H9 (cell line): Measurements from ENCODE around the gene FAT1. TPM values are rescaled to one million over a fixed set of nuclear protein-coding genes. Genes with fewer than 3 reads are reported as not detected.
A peak's percentile ranks its signal among the peaks of the same experiment; 100 is the strongest.

ENCODE experiments used
- DNase-seq: peaks from one replicate; pipeline ENCODE4 v3.0.0-alpha.2; 2017
- H2AFZ ChIP-seq: one replicate; pipeline ENCODE4 v1.6.1; 2013; ENCODE audit warnings: mild to moderate bottlenecking, low read length, control low read depth, moderate library complexity
- H2AK5ac ChIP-seq: 2 replicates; pipeline ENCODE4 v1.6.1; 2013; ENCODE audit warnings: low read length, control low read depth, mixed read lengths; ENCODE audit not compliant: insufficient read length
- H2BK120ac ChIP-seq: one replicate; pipeline ENCODE4 v1.6.1; 2013; ENCODE audit warnings: low read depth, mild to moderate bottlenecking, low read length, control low read depth, inconsistent platforms; ENCODE audit not compliant: poor library complexity, severe bottlenecking
- H2BK12ac ChIP-seq: 2 replicates; pipeline ENCODE4 v1.6.1; 2013; ENCODE audit warnings: low read length, control low read depth, mixed read lengths, low read depth; ENCODE audit not compliant: insufficient read length
- H2BK15ac ChIP-seq: 2 replicates; pipeline ENCODE4 v1.6.1; 2013; ENCODE audit warnings: low read depth, low read length, control low read depth
- H2BK20ac ChIP-seq: one replicate; pipeline ENCODE4 v1.6.1; 2013; ENCODE audit warnings: low read depth, mild to moderate bottlenecking, low read length, control low read depth, inconsistent platforms; ENCODE audit not compliant: poor library complexity, severe bottlenecking
- H2BK5ac ChIP-seq: 2 replicates; pipeline ENCODE4 v1.6.1; 2013; ENCODE audit warnings: low read length, control low read depth, mixed read lengths; ENCODE audit not compliant: insufficient read length
- H3K14ac ChIP-seq: 2 replicates; pipeline ENCODE4 v1.6.1; 2013; ENCODE audit warnings: low read length, control low read depth; ENCODE audit not compliant: insufficient read depth
- H3K18ac ChIP-seq: 2 replicates; pipeline ENCODE4 v1.6.1; 2013; ENCODE audit warnings: low read depth, mild to moderate bottlenecking, mixed read lengths, low read length, control low read depth; ENCODE audit not compliant: insufficient read length
- H3K23ac ChIP-seq: 2 replicates; pipeline ENCODE4 v1.6.1; 2013; ENCODE audit warnings: low read length, control low read depth, mixed read lengths, low read depth; ENCODE audit not compliant: insufficient read length
- H3K23me2 ChIP-seq: 2 replicates; pipeline ENCODE4 v1.6.1; 2013; ENCODE audit warnings: low read depth, mild to moderate bottlenecking, mixed read lengths, low read length, control low read depth; ENCODE audit not compliant: insufficient read length, poor library complexity, severe bottlenecking
- H3K27ac ChIP-seq: 2 replicates; pipeline ENCODE4 v1.5.1; 2013; ENCODE audit warnings: low read length, control low read depth, mixed read lengths, low read depth; ENCODE audit not compliant: insufficient read length
- H3K27me3 ChIP-seq: 2 replicates; pipeline ENCODE4 v1.6.1; 2013; ENCODE audit warnings: low read length, control low read depth, inconsistent platforms; ENCODE audit not compliant: insufficient read depth
- H3K4ac ChIP-seq: 2 replicates; pipeline ENCODE4 v1.6.1; 2013; ENCODE audit warnings: low read depth, mild to moderate bottlenecking, control low read depth, inconsistent platforms, low read length, moderate library complexity
- H3K4me1 ChIP-seq: 2 replicates; pipeline ENCODE4 v1.6.1; 2013; ENCODE audit warnings: low read length, control low read depth, inconsistent platforms; ENCODE audit not compliant: insufficient read depth
- H3K4me2 ChIP-seq: 2 replicates; pipeline ENCODE4 v1.6.1; 2013; ENCODE audit warnings: low read length, control low read depth, mixed read lengths; ENCODE audit not compliant: insufficient read length, insufficient read depth
- H3K56ac ChIP-seq: 2 replicates; pipeline ENCODE4 v1.6.1; 2013; ENCODE audit warnings: low read depth, mild to moderate bottlenecking, mixed read lengths, low read length, control low read depth; ENCODE audit not compliant: insufficient read length
- H3K79me1 ChIP-seq: 2 replicates; pipeline ENCODE4 v1.6.1; 2013; ENCODE audit warnings: low read depth, mild to moderate bottlenecking, moderate library complexity, low read length, control low read depth, inconsistent platforms; ENCODE audit not compliant: insufficient read depth, poor library complexity, severe bottlenecking
- H3K79me2 ChIP-seq: 2 replicates; pipeline ENCODE4 v1.6.1; 2013; ENCODE audit warnings: low read length, control low read depth, inconsistent platforms; ENCODE audit not compliant: insufficient read depth
- H3K9ac ChIP-seq: 2 replicates; pipeline ENCODE4 v1.6.1; 2013; ENCODE audit warnings: low read length, control low read depth, mixed read lengths; ENCODE audit not compliant: insufficient read length; ENCODE audit errors: extremely low read depth
- H3K9me3 ChIP-seq: one replicate; pipeline ENCODE4 v1.6.1; 2013; ENCODE audit warnings: low read depth, low read length, inconsistent platforms; ENCODE audit not compliant: control insufficient read depth
- H3T11ph ChIP-seq: one replicate; pipeline ENCODE4 v1.6.1; 2013; ENCODE audit warnings: mild to moderate bottlenecking, low read length, control low read depth, inconsistent platforms
- H4K20me1 ChIP-seq: one replicate; pipeline ENCODE4 v1.6.1; 2013; ENCODE audit not compliant: control insufficient read depth, insufficient read length, insufficient read depth
- H4K5ac ChIP-seq: 2 replicates; pipeline ENCODE4 v1.6.1; 2013; ENCODE audit warnings: low read depth, mild to moderate bottlenecking, mixed read lengths, low read length, control low read depth; ENCODE audit not compliant: insufficient read length
- H4K8ac ChIP-seq: replicated peaks from 2 replicates; pipeline ENCODE4 v1.6.1; 2013; ENCODE audit warnings: low read length, control low read depth, mixed read lengths, low read depth; ENCODE audit not compliant: insufficient read length
- H4K91ac ChIP-seq: 2 replicates; pipeline ENCODE4 v1.6.1; 2013; ENCODE audit warnings: low read depth, mild to moderate bottlenecking, moderate library complexity, mixed read lengths, low read length, control low read depth; ENCODE audit not compliant: insufficient read length
- H3K27ac Mint-ChIP-seq, 3 experiments: 2 replicates in 2 of 3; 3 replicates in 1 of 3; pipeline ENCODE4 v1.8.0; 2020 to 2021; ENCODE audit warnings: mixed read lengths in 3 of 3, mild to moderate bottlenecking in 1 of 3, moderate library complexity in 1 of 3
- H3K27me3 Mint-ChIP-seq: 2 replicates; pipeline ENCODE4 v1.8.0; 2021; ENCODE audit warnings: low read depth, mild to moderate bottlenecking, moderate library complexity, mixed read lengths
- H3K36me3 Mint-ChIP-seq, 3 experiments: 2 replicates in 2 of 3; 3 replicates in 1 of 3; pipeline ENCODE4 v1.8.0; 2020 to 2021; ENCODE audit warnings: low read depth in 3 of 3, mixed read lengths in 3 of 3; ENCODE audit not compliant: insufficient read depth in 1 of 3
- H3K4me1 Mint-ChIP-seq, 2 experiments: 2 replicates each; pipeline ENCODE4 v1.8.0; 2020; ENCODE audit warnings: mixed read lengths in 2 of 2
- H3K4me3 Mint-ChIP-seq, 2 experiments: 2 replicates in 1 of 2; 3 replicates in 1 of 2; pipeline ENCODE4 v1.8.0; 2020 to 2021; ENCODE audit warnings: mild to moderate bottlenecking in 2 of 2, mixed read lengths in 2 of 2, moderate library complexity in 1 of 2
- H3K9me3 Mint-ChIP-seq, 2 experiments: 2 replicates in 1 of 2; 3 replicates in 1 of 2; pipeline ENCODE4 v1.8.0; 2020; ENCODE audit warnings: mild to moderate bottlenecking in 2 of 2, mixed read lengths in 2 of 2, moderate library complexity in 1 of 2
- WGBS: extraction: QIAGEN DNeasy Blood & Tissue Kit; methylation state at CpG from one replicate; pipeline ENCODE4 v1.1.7; 2013; ENCODE audit warnings: missing lambda C conversion rate, low lambda C conversion rate, mixed read lengths; ENCODE audit not compliant: insufficient read length; ENCODE audit errors: extremely low coverage; 5-methylcytosine and 5-hydroxymethylcytosine counted together
- total RNA-seq: library from RNA; stranded (reverse); gene quantifications from 2 replicates; pipeline ENCODE4 v1.2.1, GENCODE V29; 2021
- TF ChIP-seq, protein P1 (sequence below): fragments of 200-600 bp; sonication (generic); conservative IDR thresholded peaks from 3 replicates; pipeline ENCODE4 v1.8.0; 2021; ENCODE audit warnings: antibody characterized with exemption, mild to moderate bottlenecking

Gene FAT1
- total RNA-seq, 1 experiment from 2014 or later = 173 TPM

GRCh38 chr4:186727169-186727976 is 3.7 kb upstream of the FAT1 start:
- Histone ChIP-seq H2BK12ac (no peak overlapping the region), H2AFZ (no peak overlapping the region), H3K27me3 (no peaks in the 10 kb centered on the region; the same call in 1 of the 2 replicates), H4K8ac (no peak overlapping the region), H2BK5ac (no peak overlapping the region), H3K9me3 (no peaks in the 10 kb centered on the region), H3T11ph (no peak overlapping the region), H3K14ac (no peak overlapping the region), H3K23me2 (peaks cover 18% of the 10 kb centered on the region), H2BK15ac (no peak overlapping the region), H4K20me1 (no peaks in the 10 kb centered on the region), H3K4ac (no peak overlapping the region), H3K79me1 (no peaks in the 10 kb centered on the region), H3K4me1 (no peaks in the 10 kb centered on the region; the same call in 1 of the 2 replicates), H3K56ac (no peak overlapping the region), H4K91ac (no peak overlapping the region), H3K9ac (no peak overlapping the region), H3K18ac (no peak overlapping the region), H2BK120ac (no peak overlapping the region), H4K5ac (no peak overlapping the region), H2AK5ac (no peak overlapping the region), H3K27ac (no peak overlapping the region), H3K79me2 (no peaks in the 10 kb centered on the region), H3K23ac (no peak overlapping the region), H2BK20ac (no peak overlapping the region), H3K4me2 (peak overlapping the region; percentile 65)
- Mint-ChIP-seq H3K4me1 (peaks cover 24 to 34% of the 10 kb centered on the region in 2 experiments), H3K27ac (peak overlapping the region; percentile 73 to 95 (median 86); a peak in 5 of 7 replicates), H3K27me3 (peaks cover 13% of the 10 kb centered on the region), H3K4me3 (peak overlapping the region; percentile 84 to 95), H3K9me3 (peaks cover 2 to 3% of the 10 kb centered on the region in 2 experiments; a peak in 3 of 5 replicates), H3K36me3 (0 out of 7 replicates have a peak, but pooled peaks cover 0 to 1% (median 0%) of the 10 kb centered on the region in 3 experiments)
- TF ChIP-seq, protein P1, sequence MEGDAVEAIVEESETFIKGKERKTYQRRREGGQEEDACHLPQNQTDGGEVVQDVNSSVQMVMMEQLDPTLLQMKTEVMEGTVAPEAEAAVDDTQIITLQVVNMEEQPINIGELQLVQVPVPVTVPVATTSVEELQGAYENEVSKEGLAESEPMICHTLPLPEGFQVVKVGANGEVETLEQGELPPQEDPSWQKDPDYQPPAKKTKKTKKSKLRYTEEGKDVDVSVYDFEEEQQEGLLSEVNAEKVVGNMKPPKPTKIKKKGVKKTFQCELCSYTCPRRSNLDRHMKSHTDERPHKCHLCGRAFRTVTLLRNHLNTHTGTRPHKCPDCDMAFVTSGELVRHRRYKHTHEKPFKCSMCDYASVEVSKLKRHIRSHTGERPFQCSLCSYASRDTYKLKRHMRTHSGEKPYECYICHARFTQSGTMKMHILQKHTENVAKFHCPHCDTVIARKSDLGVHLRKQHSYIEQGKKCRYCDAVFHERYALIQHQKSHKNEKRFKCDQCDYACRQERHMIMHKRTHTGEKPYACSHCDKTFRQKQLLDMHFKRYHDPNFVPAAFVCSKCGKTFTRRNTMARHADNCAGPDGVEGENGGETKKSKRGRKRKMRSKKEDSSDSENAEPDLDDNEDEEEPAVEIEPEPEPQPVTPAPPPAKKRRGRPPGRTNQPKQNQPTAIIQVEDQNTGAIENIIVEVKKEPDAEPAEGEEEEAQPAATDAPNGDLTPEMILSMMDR = no peak
- DNase-seq = no peak
- WGBS = no CpG with 5 or more reads among the region's 15 CpGs
